NCI-H446 treated with DMSO at 0.1 percent for 48 hours (cell line): Measurements from ENCODE around the gene KAT8.
A peak's percentile ranks its signal among the peaks of the same experiment; 100 is the strongest.

Experiments
- DNase-seq: peaks from one replicate; lab custom pipeline; 2025; lab: John Stamatoyannopoulos, UW

KAT8 gene

GRCh38 chr16:31117384-31118222, at the start of gene KAT8:
KAT8 (plus strand) TSS chr16:31117664; CDS start chr16:31117682, 18 bp downstream.
- DNase-seq: peak; percentile 95

GRCh38 chr16:31071861-31072260, 45.6 kb upstream of the KAT8 start:
- no peak for DNase-seq

- no peak for DNase-seq
Observed at GRCh38 chr16:31072540-31073141, 44.8 kb upstream of the KAT8 start.

- peak; percentile 73 for DNase-seq
Observed at GRCh38 chr16:31073142-31073969, 44.1 kb upstream of the KAT8 start.

- peak; percentile 99 for DNase-seq
Observed at GRCh38 chr16:31073970-31074813, 43.3 kb upstream of the KAT8 start, which contains the start of the genes ZNF646 and ZNF668. ZNF646 (plus strand) TSS chr16:31074422; CDS start chr16:31076325, 1,903 bp downstream. ZNF668 (minus strand) TSS chr16:31074240; CDS start chr16:31064459, 9,781 bp downstream.

DNA sequence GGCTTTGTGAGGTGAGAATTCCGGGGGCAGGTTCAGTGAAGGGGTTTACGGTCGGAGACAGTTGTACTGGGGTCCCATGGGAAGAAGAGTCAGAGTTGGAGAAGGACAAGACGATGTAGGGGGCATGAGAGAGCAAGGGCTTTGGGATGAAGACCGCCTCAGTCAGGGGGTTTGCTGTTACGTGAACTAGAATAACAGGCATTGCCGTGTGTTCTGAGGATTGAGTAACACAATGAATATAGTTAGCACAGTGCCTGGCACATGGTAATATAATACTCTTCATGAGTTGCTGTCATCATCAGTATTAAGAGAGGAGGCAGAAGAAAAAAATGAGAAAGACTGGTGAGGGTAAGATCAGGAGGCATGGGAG, 42.7 kb upstream of the KAT8 start:
- no peak for DNase-seq

- no peak for DNase-seq
Observed at GRCh38 chr16:31076319-31076718, 41.1 kb upstream of the KAT8 start.

GRCh38 chr16:31077024-31077423, 40.4 kb upstream of the KAT8 start:
- no peak for DNase-seq

DNA sequence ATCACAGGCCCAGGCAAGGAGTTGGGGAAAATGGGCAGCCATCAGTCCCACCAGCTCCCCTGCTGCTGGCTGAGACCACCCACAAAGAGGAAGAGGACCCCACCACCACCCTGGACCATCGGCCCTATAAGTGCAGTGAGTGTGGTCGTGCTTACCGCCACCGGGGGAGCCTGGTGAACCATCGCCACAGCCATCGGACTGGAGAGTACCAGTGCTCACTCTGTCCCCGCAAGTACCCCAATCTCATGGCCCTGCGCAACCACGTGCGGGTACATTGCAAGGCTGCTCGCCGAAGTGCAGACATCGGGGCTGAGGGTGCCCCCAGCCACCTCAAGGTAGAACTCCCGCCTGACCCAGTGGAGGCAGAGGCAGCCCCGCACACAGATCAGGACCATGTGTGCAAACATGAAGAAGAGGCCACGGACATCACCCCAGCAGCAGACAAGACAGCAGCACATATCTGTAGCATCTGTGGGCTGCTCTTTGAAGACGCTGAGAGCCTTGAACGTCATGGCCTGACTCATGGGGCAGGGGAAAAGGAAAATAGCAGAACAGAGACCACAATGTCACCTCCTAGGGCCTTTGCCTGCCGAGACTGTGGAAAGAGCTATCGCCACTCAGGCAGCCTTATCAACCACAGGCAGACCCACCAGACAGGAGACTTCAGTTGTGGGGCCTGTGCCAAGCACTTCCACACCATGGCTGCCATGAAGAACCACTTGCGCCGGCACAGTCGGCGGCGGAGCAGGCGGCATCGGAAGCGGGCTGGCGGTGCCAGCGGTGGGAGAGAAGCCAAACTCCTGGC, 39.7 kb upstream of the KAT8 start:
- DNase-seq: no peak

GRCh38 chr16:31078597-31079341, 38.7 kb upstream of the KAT8 start:
- DNase-seq: no peak

DNA sequence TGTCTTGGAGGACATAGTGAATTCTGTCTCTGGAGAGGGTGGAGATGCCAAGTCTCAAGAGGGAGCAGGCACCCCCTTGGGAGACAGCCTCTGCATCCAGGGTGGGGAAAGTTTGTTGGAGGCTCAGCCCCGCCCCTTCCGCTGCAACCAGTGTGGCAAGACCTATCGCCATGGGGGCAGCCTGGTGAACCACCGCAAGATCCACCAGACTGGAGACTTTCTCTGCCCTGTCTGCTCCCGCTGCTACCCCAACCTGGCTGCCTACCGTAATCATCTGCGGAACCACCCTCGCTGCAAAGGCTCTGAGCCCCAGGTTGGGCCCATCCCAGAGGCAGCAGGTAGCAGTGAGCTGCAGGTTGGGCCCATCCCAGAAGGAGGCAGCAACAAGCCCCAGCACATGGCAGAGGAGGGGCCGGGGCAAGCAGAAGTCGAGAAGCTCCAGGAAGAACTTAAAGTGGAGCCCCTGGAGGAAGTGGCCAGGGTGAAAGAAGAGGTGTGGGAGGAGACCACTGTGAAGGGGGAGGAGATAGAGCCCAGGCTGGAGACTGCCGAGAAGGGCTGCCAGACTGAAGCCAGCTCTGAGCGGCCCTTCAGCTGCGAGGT, 38.0 kb upstream of the KAT8 start:
- no peak for DNase-seq

DNA sequence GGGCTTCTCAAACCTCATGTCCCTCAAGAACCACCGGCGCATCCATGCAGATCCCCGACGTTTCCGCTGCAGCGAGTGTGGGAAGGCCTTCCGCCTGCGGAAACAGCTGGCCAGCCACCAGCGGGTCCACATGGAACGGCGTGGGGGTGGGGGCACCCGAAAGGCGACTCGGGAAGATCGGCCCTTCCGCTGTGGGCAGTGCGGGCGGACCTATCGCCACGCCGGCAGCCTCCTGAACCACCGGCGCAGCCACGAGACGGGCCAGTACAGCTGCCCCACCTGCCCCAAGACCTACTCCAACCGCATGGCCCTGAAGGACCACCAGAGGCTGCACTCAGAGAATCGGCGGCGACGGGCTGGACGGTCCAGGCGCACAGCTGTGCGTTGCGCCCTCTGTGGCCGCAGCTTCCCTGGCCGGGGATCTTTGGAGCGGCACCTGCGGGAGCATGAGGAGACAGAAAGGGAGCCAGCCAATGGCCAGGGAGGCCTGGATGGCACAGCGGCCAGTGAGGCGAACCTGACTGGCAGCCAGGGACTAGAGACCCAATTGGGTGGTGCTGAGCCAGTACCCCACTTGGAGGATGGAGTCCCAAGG, 37.3 kb upstream of the KAT8 start:
- no peak for DNase-seq

DNA sequence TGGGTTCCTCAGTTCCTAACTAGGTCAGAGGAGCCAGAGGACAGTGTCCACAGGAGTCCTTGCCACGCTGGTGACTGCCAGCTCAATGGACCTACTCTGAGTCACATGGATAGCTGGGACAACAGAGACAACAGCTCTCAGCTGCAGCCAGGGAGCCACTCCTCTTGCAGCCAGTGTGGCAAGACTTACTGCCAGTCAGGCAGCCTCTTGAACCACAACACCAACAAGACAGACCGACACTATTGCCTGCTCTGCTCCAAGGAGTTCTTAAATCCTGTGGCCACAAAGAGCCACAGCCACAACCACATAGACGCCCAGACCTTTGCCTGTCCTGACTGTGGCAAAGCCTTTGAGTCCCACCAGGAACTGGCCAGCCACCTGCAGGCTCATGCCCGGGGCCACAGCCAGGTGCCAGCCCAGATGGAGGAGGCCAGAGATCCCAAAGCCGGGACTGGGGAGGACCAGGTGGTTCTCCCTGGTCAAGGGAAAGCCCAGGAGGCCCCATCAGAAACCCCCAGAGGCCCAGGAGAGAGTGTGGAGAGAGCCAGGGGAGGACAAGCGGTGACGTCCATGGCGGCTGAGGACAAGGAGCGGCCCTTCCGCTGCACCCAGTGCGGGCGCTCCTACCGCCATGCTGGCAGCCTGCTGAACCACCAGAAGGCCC, 36.6 kb upstream of the KAT8 start:
- no peak for DNase-seq

- DNase-seq: no peak
Observed at GRCh38 chr16:31081428-31082351, 35.8 kb upstream of the KAT8 start.

DNA sequence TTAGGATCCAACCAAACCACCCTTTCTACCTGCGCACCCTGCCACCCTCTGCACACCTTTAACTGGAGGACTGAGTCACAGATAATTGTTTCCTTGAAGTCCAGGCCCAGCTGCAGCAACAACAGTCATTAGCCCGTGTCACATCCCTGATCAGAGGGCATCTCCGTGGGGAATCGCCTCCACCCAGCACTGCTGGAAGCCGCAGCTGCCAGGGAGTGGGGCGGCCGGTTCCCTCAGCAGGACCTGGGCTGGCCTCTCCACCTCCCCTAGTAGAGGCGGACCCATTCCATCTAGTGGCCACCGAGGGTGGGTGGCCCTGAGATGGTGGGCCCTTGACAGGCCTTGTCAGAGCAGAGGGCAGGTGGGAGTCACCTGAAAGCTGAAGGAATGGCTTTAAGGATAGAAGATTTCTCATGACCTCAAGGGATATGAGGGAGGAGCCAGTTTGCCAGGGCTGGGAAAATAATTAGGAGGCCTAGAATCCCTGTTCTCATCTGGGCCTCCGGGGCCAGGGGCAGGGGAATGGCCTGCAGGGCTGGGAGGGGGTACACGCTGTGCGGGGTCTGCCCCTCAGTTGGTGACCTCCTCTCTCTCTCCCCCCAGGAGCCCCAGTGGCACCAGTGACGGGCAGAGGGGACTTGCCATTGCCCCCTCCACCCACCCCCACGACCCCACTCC, 35.0 kb upstream of the KAT8 start:
- DNase-seq: no peak

- no peak for DNase-seq
Observed at GRCh38 chr16:31083081-31083480, 34.4 kb upstream of the KAT8 start.

DNA sequence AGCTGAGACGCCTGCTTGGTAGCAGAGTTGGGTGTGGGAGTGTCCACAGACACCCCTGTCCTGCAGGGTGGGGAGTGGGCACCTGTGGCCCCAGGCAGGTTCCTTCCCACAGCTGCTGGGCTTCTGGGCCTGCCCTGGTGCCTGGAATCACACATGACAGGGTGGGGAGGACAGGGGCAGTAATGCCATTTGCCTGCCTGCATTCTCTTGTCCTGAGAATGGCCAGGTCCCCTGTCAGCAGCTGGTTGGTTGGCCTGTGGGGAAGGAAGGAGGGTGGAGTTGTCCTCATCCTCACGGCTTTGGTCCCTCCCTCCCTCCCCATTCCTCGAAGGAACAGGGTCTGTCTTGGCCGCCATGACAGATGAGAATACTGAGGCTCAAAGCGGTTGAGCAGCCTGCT, 33.9 kb upstream of the KAT8 start:
- no peak for DNase-seq
